Endodermal cell (in vitro differentiated cells): ENCODE data around the gene KIF1A. TPM values are rescaled to one million over a fixed set of nuclear protein-coding genes. Genes with fewer than 3 reads are reported as not detected.

Source experiments
- DNase-seq: peaks from one replicate; pipeline ENCODE4 v3.0.0-alpha.2; 2017
- H3K27ac ChIP-seq: 2 replicates; pipeline ENCODE4 v1.5.1; 2013; ENCODE audit warnings: mild to moderate bottlenecking, low read depth, low read length, moderate library complexity
- H3K27me3 ChIP-seq: 2 replicates; pipeline ENCODE4 v1.6.1; 2013; ENCODE audit warnings: mild to moderate bottlenecking, low read length, moderate library complexity; ENCODE audit not compliant: insufficient read depth, control insufficient read depth, poor library complexity, severe bottlenecking
- H3K36me3 ChIP-seq: 2 replicates; pipeline ENCODE4 v1.7.0; 2013; ENCODE audit warnings: mild to moderate bottlenecking, low read length, moderate library complexity; ENCODE audit not compliant: control insufficient read depth, insufficient read depth
- H3K4me1 ChIP-seq: one replicate; pipeline ENCODE4 v1.7.0; 2013; ENCODE audit warnings: low read length; ENCODE audit not compliant: control insufficient read depth, insufficient read depth
- H3K4me3 ChIP-seq: 2 replicates; pipeline ENCODE4 v1.5.1; 2013; ENCODE audit warnings: mild to moderate bottlenecking, low read length, moderate library complexity
- H3K9ac ChIP-seq: 2 replicates; pipeline ENCODE4 v1.6.1; 2013; ENCODE audit warnings: mild to moderate bottlenecking, low read length, moderate library complexity; ENCODE audit not compliant: poor library complexity, severe bottlenecking; ENCODE audit errors: extremely low read depth
- H3K9me3 ChIP-seq: 2 replicates; pipeline ENCODE4 v1.6.1; 2013; ENCODE audit warnings: mild to moderate bottlenecking, low read length, moderate library complexity; ENCODE audit not compliant: control insufficient read depth
- H3K27ac Mint-ChIP-seq: 2 replicates; pipeline ENCODE4 v1.8.0; 2020; ENCODE audit warnings: mixed read lengths
- H3K27me3 Mint-ChIP-seq: 2 replicates; pipeline ENCODE4 v1.8.0; 2021; ENCODE audit warnings: mild to moderate bottlenecking, mixed read lengths; ENCODE audit not compliant: insufficient read depth
- H3K36me3 Mint-ChIP-seq: 2 replicates; pipeline ENCODE4 v1.8.0; 2020; ENCODE audit warnings: low read depth, mixed read lengths
- H3K4me1 Mint-ChIP-seq: 2 replicates; pipeline ENCODE4 v1.8.0; 2020; ENCODE audit warnings: mixed read lengths
- H3K4me3 Mint-ChIP-seq: 2 replicates; pipeline ENCODE4 v1.8.0; 2020; ENCODE audit warnings: mild to moderate bottlenecking, moderate library complexity, mixed read lengths
- H3K9me3 Mint-ChIP-seq: 2 replicates; pipeline ENCODE4 v1.8.0; 2020; ENCODE audit warnings: mild to moderate bottlenecking, mixed read lengths
- CTCF ChIP-seq: fragments of 200-600 bp; sonication (generic); conservative IDR thresholded peaks from 2 replicates; pipeline ENCODE4 v1.5.0; 2021; ENCODE audit warnings: antibody characterized with exemption, mild to moderate bottlenecking
- WGBS, 2 experiments: methylation state at CpG; one replicate each; pipeline versions ENCODE4 v1.1.5 to v1.1.7; 2013; ENCODE audit warnings: missing lambda C conversion rate in 2 of 2, mixed read lengths in 1 of 2; ENCODE audit not compliant: insufficient coverage in 1 of 2, insufficient read length in 1 of 2; 5-methylcytosine and 5-hydroxymethylcytosine counted together
- total RNA-seq, 2 donors: library from RNA; stranded (reverse); fragmentation: NEBNext Ultra II Directional in 1 of 2; extraction: Animal tissue kit (Norgen Biotek cat#: 25700) in 1 of 2; gene quantifications; 2 replicates in 1 of 2; 3 replicates in 1 of 2; pipeline ENCODE4 v1.2.1, GENCODE V29; 2021

Gene KIF1A
- total RNA-seq, 2 donors from 2014 or later, result 58.8 to 83.1 TPM

- H3K9me3 ChIP-seq, result no peaks in the 10 kb centered on the region
- Mint-ChIP-seq H3K9me3 (no peaks in the 10 kb centered on the region), H3K36me3 (no peaks in the 10 kb centered on the region), H3K4me1 (no peaks in the 10 kb centered on the region), H3K27me3 (no peaks in the 10 kb centered on the region), H3K4me3 (no peak overlapping the region), H3K27ac (no peak overlapping the region)
- no peak for TF ChIP-seq CTCF
- H3K4me3 ChIP-seq, result no peak overlapping the region
- H3K9ac ChIP-seq, result no peak overlapping the region
- H3K36me3 ChIP-seq, result peaks cover 6% of the 10 kb centered on the region
- H3K27me3 ChIP-seq, result no peaks in the 10 kb centered on the region
- no peaks in the 10 kb centered on the region for H3K4me1 ChIP-seq
- WGBS, 2 experiments, result 91 to 92% methylated on average over 6 to 16 of the region's 16 CpGs
- no peak for DNase-seq
- no peak overlapping the region for H3K27ac ChIP-seq
Measured at GRCh38 chr2:240722376-240722775, 97.6 kb downstream of the KIF1A start.

GRCh38 chr2:240721596-240722180 is 98.3 kb downstream of the KIF1A start:
- no peak for TF ChIP-seq CTCF
- Histone ChIP-seq H3K9ac (no peak overlapping the region), H3K9me3 (no peaks in the 10 kb centered on the region), H3K27ac (no peak overlapping the region), H3K27me3 (no peaks in the 10 kb centered on the region), H3K4me3 (no peak overlapping the region), H3K4me1 (no peaks in the 10 kb centered on the region), H3K36me3 (peaks cover 4% of the 10 kb centered on the region)
- Mint-ChIP-seq H3K9me3 (no peaks in the 10 kb centered on the region), H3K4me3 (no peak overlapping the region), H3K4me1 (no peaks in the 10 kb centered on the region), H3K27me3 (no peaks in the 10 kb centered on the region), H3K36me3 (no peaks in the 10 kb centered on the region), H3K27ac (no peak overlapping the region)
- no peak for DNase-seq
- 94 to 98% methylated on average over 14 to 20 of the region's 20 CpGs for WGBS, 2 experiments

- DNase-seq, result no peak
- H3K36me3 Mint-ChIP-seq, result no peaks in the 10 kb centered on the region
- 91 to 97% methylated on average over 14 to 25 of the region's 25 CpGs for WGBS, 2 experiments
- no peaks in the 10 kb centered on the region for H3K9me3 Mint-ChIP-seq
- no peak for TF ChIP-seq CTCF
- Histone ChIP-seq H3K4me1 (no peaks in the 10 kb centered on the region), H3K9ac (no peak overlapping the region), H3K9me3 (no peaks in the 10 kb centered on the region), H3K27me3 (no peaks in the 10 kb centered on the region), H3K36me3 (no peaks in the 10 kb centered on the region), H3K27ac (no peak overlapping the region), H3K4me3 (no peak overlapping the region)
- no peak overlapping the region for H3K4me3 Mint-ChIP-seq
- no peak overlapping the region for H3K27ac Mint-ChIP-seq
- H3K27me3 Mint-ChIP-seq, result no peaks in the 10 kb centered on the region
- H3K4me1 Mint-ChIP-seq, result no peaks in the 10 kb centered on the region
Measured at GRCh38 chr2:240720686-240721595, 99.1 kb downstream of the KIF1A start.
